GM06990 (cell line): Measurements from ENCODE around the gene SEC22A.

Experiments
- DNase-seq: peaks from one replicate; pipeline ENCODE4 v3.0.0-alpha.2; 2011; ENCODE audit not compliant: insufficient read length; ENCODE audit errors: extremely low read depth
- H3K27me3 ChIP-seq: replicated peaks from 2 replicates; pipeline ENCODE4 v1.6.0; 2011; ENCODE audit warnings: low read length; ENCODE audit not compliant: control insufficient read depth, insufficient read depth
- H3K36me3 ChIP-seq: 2 replicates; pipeline ENCODE4 v1.5.1; 2011; ENCODE audit warnings: low read length; ENCODE audit not compliant: control insufficient read depth, insufficient read depth
- H3K4me3 ChIP-seq: replicated peaks from 2 replicates; pipeline ENCODE4 v1.5.1; 2011; ENCODE audit warnings: low read depth, mild to moderate bottlenecking, control low read depth, low read length
- TF ChIP-seq, protein P1 (sequence below): IDR thresholded peaks from 2 replicates; pipeline ENCODE4 v1.5.1; 2011; ENCODE audit warnings: low read length, control low read depth, mild to moderate bottlenecking, inconsistent platforms; ENCODE audit not compliant: insufficient read depth, poor library complexity, severe bottlenecking

SEC22A gene

GRCh38 chr3:123321806-123322205, 120.1 kb downstream of the SEC22A start:
- no peak overlapping the region for H3K4me3 ChIP-seq
- no peaks in the 10 kb centered on the region for H3K36me3 ChIP-seq
- peaks cover 3% of the 10 kb centered on the region for H3K27me3 ChIP-seq
- TF ChIP-seq, protein P1, sequence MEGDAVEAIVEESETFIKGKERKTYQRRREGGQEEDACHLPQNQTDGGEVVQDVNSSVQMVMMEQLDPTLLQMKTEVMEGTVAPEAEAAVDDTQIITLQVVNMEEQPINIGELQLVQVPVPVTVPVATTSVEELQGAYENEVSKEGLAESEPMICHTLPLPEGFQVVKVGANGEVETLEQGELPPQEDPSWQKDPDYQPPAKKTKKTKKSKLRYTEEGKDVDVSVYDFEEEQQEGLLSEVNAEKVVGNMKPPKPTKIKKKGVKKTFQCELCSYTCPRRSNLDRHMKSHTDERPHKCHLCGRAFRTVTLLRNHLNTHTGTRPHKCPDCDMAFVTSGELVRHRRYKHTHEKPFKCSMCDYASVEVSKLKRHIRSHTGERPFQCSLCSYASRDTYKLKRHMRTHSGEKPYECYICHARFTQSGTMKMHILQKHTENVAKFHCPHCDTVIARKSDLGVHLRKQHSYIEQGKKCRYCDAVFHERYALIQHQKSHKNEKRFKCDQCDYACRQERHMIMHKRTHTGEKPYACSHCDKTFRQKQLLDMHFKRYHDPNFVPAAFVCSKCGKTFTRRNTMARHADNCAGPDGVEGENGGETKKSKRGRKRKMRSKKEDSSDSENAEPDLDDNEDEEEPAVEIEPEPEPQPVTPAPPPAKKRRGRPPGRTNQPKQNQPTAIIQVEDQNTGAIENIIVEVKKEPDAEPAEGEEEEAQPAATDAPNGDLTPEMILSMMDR, result no peak
- DNase-seq, result no peak

- Histone ChIP-seq H3K27me3 (peaks cover 3% of the 10 kb centered on the region), H3K36me3 (no peaks in the 10 kb centered on the region), H3K4me3 (no peak overlapping the region)
- TF ChIP-seq, protein P1, result no peak
- DNase-seq, result no peak
These were observed 121.1 kb downstream of the SEC22A start for GRCh38 chr3:123322866-123323265.
